Natural killer cell (primary cell): Measurements from ENCODE around the gene DOK1. TPM values are rescaled to one million over a fixed set of nuclear protein-coding genes. Genes with fewer than 3 reads are reported as not detected.

ENCODE experiments used
- ATAC-seq, 3 donors: fragments of 150-1000 bp in 2 of 3; fragments of 200-7000 bp in 1 of 3; cut with Tn5 transposase; 1 replicate in 1 of 3; 2 replicates in 2 of 3; pipeline ENCODE4 v1.10.0; 2021; ENCODE audit warnings: mild to moderate bottlenecking in 2 of 3, moderate library complexity in 2 of 3
- DNase-seq, 2 donors: peaks; one replicate each; pipeline versions ENCODE4 v3.0.0 to v3.0.0-alpha.2; 2013 to 2021; ENCODE audit warnings: mixed read lengths in 1 of 2
- H3K27ac ChIP-seq: one replicate; pipeline ENCODE4 v1.5.1; 2013; ENCODE audit warnings: mild to moderate bottlenecking, low read length
- H3K27me3 ChIP-seq: one replicate; pipeline ENCODE4 v1.6.1; 2013; ENCODE audit warnings: low read length; ENCODE audit not compliant: control insufficient read depth, insufficient read depth
- H3K36me3 ChIP-seq: one replicate; pipeline ENCODE4 v1.6.1; 2013; ENCODE audit warnings: low read length; ENCODE audit not compliant: control insufficient read depth, insufficient read depth
- H3K4me1 ChIP-seq: one replicate; pipeline ENCODE4 v1.6.1; 2013; ENCODE audit warnings: low read length; ENCODE audit not compliant: control insufficient read depth, insufficient read depth
- H3K4me3 ChIP-seq: one replicate; pipeline ENCODE4 v1.5.1; 2013; ENCODE audit warnings: low read length
- H3K9me3 ChIP-seq: one replicate; pipeline ENCODE4 v1.6.1; 2013; ENCODE audit warnings: low read length; ENCODE audit not compliant: control insufficient read depth, insufficient read depth
- H3K27ac Mint-ChIP-seq, 2 donors: one replicate each; pipeline ENCODE4 v1.8.0; 2022; ENCODE audit warnings: mild to moderate bottlenecking in 2 of 2, mixed read lengths in 2 of 2, moderate library complexity in 1 of 2
- H3K27me3 Mint-ChIP-seq, 2 donors: one replicate each; pipeline ENCODE4 v1.8.0; 2022; ENCODE audit warnings: low read depth in 2 of 2, mixed read lengths in 2 of 2
- H3K36me3 Mint-ChIP-seq: one replicate; pipeline ENCODE4 v1.8.0; 2022; ENCODE audit warnings: mixed read lengths
- H3K4me1 Mint-ChIP-seq, 2 donors: one replicate each; pipeline ENCODE4 v1.8.0; 2022; ENCODE audit warnings: mixed read lengths in 2 of 2
- H3K4me3 Mint-ChIP-seq: one replicate; pipeline ENCODE4 v1.8.0; 2022; ENCODE audit warnings: mild to moderate bottlenecking, moderate library complexity, mixed read lengths
- H3K9me3 Mint-ChIP-seq, 2 donors: one replicate each; pipeline ENCODE4 v1.8.0; 2022; ENCODE audit warnings: mixed read lengths in 2 of 2
- WGBS: methylation state at CpG from one replicate; pipeline ENCODE4 v1.1.7; 2013; ENCODE audit warnings: missing lambda C conversion rate; ENCODE audit not compliant: insufficient coverage; 5-methylcytosine and 5-hydroxymethylcytosine counted together
- intact Hi-C: fragments of 100-400 bp; cut with micrococcal nuclease; formaldehyde crosslinking; loops from one replicate; pipeline ENCODE4 v1.14.2; 2022
- total RNA-seq, 4 donors: library from RNA; stranded (reverse); fragments of 120-200 nt in 1 of 4; gene quantifications; one replicate each; pipeline versions ENCODE4 v1.2.3 to v1.2.4, GENCODE V29; 2013 to 2022
- TF ChIP-seq, protein P1 (sequence below): fragments of 200-600 bp; IDR thresholded peaks from one replicate; pipeline ENCODE4 v1.8.0; 2022; ENCODE audit warnings: antibody characterized with exemption

Gene DOK1
- total RNA-seq, 3 donors from 2014 or later (not counting 1 experiment from before 2014, with no cell fraction given), result 17.4 to 24.9 (median 23.9) TPM

DNA sequence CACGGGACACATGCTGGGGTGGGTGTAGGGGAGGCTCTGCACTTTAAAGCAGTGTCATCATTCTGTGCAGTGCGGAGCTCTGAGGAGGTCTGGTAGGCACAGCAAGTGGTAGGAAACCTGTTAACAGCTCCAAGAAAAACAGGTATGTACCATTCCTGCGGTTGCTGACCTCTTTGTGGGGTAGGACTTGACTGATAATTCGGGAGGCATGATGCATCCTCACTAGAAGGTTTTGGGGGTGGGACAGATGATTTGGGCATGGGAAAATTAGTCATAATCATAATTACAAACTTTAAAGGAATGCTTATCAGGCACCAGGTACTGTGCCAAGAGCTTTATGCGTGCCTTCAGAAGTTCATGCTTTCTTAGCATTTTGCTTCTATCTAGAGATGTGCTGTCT, 9.7 kb downstream of the DOK1 start:
- TF ChIP-seq, protein P1, sequence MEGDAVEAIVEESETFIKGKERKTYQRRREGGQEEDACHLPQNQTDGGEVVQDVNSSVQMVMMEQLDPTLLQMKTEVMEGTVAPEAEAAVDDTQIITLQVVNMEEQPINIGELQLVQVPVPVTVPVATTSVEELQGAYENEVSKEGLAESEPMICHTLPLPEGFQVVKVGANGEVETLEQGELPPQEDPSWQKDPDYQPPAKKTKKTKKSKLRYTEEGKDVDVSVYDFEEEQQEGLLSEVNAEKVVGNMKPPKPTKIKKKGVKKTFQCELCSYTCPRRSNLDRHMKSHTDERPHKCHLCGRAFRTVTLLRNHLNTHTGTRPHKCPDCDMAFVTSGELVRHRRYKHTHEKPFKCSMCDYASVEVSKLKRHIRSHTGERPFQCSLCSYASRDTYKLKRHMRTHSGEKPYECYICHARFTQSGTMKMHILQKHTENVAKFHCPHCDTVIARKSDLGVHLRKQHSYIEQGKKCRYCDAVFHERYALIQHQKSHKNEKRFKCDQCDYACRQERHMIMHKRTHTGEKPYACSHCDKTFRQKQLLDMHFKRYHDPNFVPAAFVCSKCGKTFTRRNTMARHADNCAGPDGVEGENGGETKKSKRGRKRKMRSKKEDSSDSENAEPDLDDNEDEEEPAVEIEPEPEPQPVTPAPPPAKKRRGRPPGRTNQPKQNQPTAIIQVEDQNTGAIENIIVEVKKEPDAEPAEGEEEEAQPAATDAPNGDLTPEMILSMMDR, result no peak
- Mint-ChIP-seq H3K36me3 (no peaks in the 10 kb centered on the region), H3K9me3 (no peaks in the 10 kb centered on the region), H3K27me3 (peaks cover 29 to 45% of the 10 kb centered on the region in 2 donors), H3K27ac (no peak overlapping the region), H3K4me3 (no peak overlapping the region), H3K4me1 (peaks cover 8 to 12% of the 10 kb centered on the region in 2 donors)
- H3K4me3 ChIP-seq, result no peak overlapping the region
- DNase-seq (no peak), ATAC-seq (no peak)
- H3K4me1 ChIP-seq, result no peaks in the 10 kb centered on the region
- 91% methylated on average over 5 of the region's 5 CpGs for WGBS
- H3K9me3 ChIP-seq, result no peaks in the 10 kb centered on the region
- no peaks in the 10 kb centered on the region for H3K27me3 ChIP-seq
- H3K36me3 ChIP-seq, result no peaks in the 10 kb centered on the region
- no peak overlapping the region for H3K27ac ChIP-seq
- intact Hi-C loops, result no loop called here

- H3K27me3 Mint-ChIP-seq, result peaks cover 33 to 40% of the 10 kb centered on the region in 2 donors
- 85% methylated on average over 6 of the region's 7 CpGs for WGBS
- no peak overlapping the region for H3K4me3 Mint-ChIP-seq
- no peak for DNase-seq
- ATAC-seq, result no peak
- peaks cover 0 to 6% of the 10 kb centered on the region in 2 donors for H3K4me1 Mint-ChIP-seq
- H3K4me3 ChIP-seq, result no peak overlapping the region
- TF ChIP-seq, protein P1, result no peak
- H3K4me1 ChIP-seq, result no peaks in the 10 kb centered on the region
- no peak overlapping the region for H3K27ac Mint-ChIP-seq
- H3K27ac ChIP-seq, result no peak overlapping the region
- intact Hi-C loops, result no loop called here
- H3K9me3 ChIP-seq, result no peaks in the 10 kb centered on the region
- no peaks in the 10 kb centered on the region for H3K36me3 ChIP-seq
- no peaks in the 10 kb centered on the region for H3K27me3 ChIP-seq
- no peaks in the 10 kb centered on the region for H3K36me3 Mint-ChIP-seq
- H3K9me3 Mint-ChIP-seq, result no peaks in the 10 kb centered on the region
These were observed 11.7 kb downstream of the DOK1 start for GRCh38 chr2:74566076-74566753.

- no peaks in the 10 kb centered on the region for H3K36me3 ChIP-seq
- no peaks in the 10 kb centered on the region for H3K4me1 ChIP-seq
- H3K27ac Mint-ChIP-seq, result no peak overlapping the region
- no peaks in the 10 kb centered on the region for H3K9me3 Mint-ChIP-seq
- no peak overlapping the region for H3K4me3 Mint-ChIP-seq
- TF ChIP-seq, protein P1, result no peak
- no peak for ATAC-seq
- intact Hi-C loops, result no loop called here
- H3K27ac ChIP-seq, result no peak overlapping the region
- H3K4me3 ChIP-seq, result no peak overlapping the region
- H3K27me3 Mint-ChIP-seq, result peaks cover 32 to 40% of the 10 kb centered on the region in 2 donors
- no peaks in the 10 kb centered on the region for H3K36me3 Mint-ChIP-seq
- H3K9me3 ChIP-seq, result no peaks in the 10 kb centered on the region
- no peak for DNase-seq
- H3K4me1 Mint-ChIP-seq, result peaks cover 0 to 4% of the 10 kb centered on the region in 2 donors
- H3K27me3 ChIP-seq, result no peaks in the 10 kb centered on the region
These were observed 12.2 kb downstream of the DOK1 start for GRCh38 chr2:74566754-74567085.

DNA sequence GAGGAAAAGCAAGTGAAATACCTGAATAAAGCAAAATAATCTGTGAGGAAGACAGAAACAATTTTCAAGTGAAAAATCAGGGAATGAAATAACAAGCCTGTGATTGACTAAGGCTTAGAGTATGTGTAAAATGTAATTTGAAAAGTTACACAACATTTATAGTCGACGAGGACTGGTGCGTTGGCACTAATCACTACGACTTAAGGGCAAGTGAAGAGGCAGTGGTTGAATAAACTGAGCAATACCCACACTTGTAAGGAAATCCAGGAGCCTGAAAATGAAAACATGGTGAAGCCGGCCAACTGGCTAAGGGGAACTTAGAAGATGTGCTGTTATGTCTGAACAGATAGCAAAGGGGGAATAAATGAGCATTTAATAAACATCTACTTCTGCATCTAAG, 13.4 kb downstream of the DOK1 start:
- H3K4me3 ChIP-seq, result no peak overlapping the region
- H3K36me3 ChIP-seq, result no peaks in the 10 kb centered on the region
- TF ChIP-seq, protein P1, result no peak
- no peak overlapping the region for H3K27ac ChIP-seq
- H3K27me3 Mint-ChIP-seq, result peaks cover 25 to 30% of the 10 kb centered on the region in 2 donors
- no peak for ATAC-seq
- no peaks in the 10 kb centered on the region for H3K27me3 ChIP-seq
- H3K36me3 Mint-ChIP-seq, result no peaks in the 10 kb centered on the region
- H3K9me3 Mint-ChIP-seq, result no peaks in the 10 kb centered on the region
- H3K9me3 ChIP-seq, result no peaks in the 10 kb centered on the region
- no peaks in the 10 kb centered on the region for H3K4me1 Mint-ChIP-seq
- no peak overlapping the region for H3K27ac Mint-ChIP-seq
- 94% methylated on average over 5 of the region's 5 CpGs for WGBS
- no peak overlapping the region for H3K4me3 Mint-ChIP-seq
- intact Hi-C loops, result no loop called here
- no peaks in the 10 kb centered on the region for H3K4me1 ChIP-seq
- no peak for DNase-seq
